NCI-H2171 (cell line): ENCODE measurements around the gene CNTN2.
A peak's percentile ranks its signal among the peaks of the same experiment; 100 is the strongest.

Experiments used
- DNase-seq: peaks from one replicate; lab custom pipeline; 2025; lab: John Stamatoyannopoulos, UW

The CNTN2 gene

GRCh38 chr1:205074084-205074483 lies 31.1 kb downstream of the CNTN2 start:
- DNase-seq: no peak

GRCh38 chr1:205074513-205074912 lies 31.5 kb downstream of the CNTN2 start:
- no peak for DNase-seq

GRCh38 chr1:205075642-205076155 lies 32.7 kb downstream of the CNTN2 start:
- no peak for DNase-seq

- DNase-seq: no peak
Measured at GRCh38 chr1:205076245-205076761, 33.3 kb downstream of the CNTN2 start.

GRCh38 chr1:205077158-205077933 lies 34.3 kb downstream of the CNTN2 start:
- no peak for DNase-seq

- DNase-seq: no peak
Measured at GRCh38 chr1:205077934-205078311, 34.9 kb downstream of the CNTN2 start.

- DNase-seq: no peak
Measured at GRCh38 chr1:205082431-205082830, 39.4 kb downstream of the CNTN2 start.

- DNase-seq: no peak
Measured at GRCh38 chr1:205084360-205084759, 41.3 kb downstream of the CNTN2 start, which contains the start of gene TMEM81. Gene TMEM81 (minus strand): TSS chr1:205084460. CDS start chr1:205084320, 140 bp downstream.

- DNase-seq: no peak
Measured at GRCh38 chr1:205088341-205088740, 45.3 kb downstream of the CNTN2 start.

- no peak for DNase-seq
Measured at GRCh38 chr1:205091043-205091740, 48.2 kb downstream of the CNTN2 start.

- no peak for DNase-seq
Measured at GRCh38 chr1:205095422-205095821, 52.4 kb downstream of the CNTN2 start.

GRCh38 chr1:205098242-205098641 lies 55.2 kb downstream of the CNTN2 start:
- no peak for DNase-seq

- no peak for DNase-seq
Measured at GRCh38 chr1:205102404-205102803, 59.4 kb downstream of the CNTN2 start.

GRCh38 chr1:205107327-205107726 lies 64.3 kb downstream of the CNTN2 start:
- DNase-seq: no peak

- DNase-seq: no peak
Measured at GRCh38 chr1:205108464-205108863, 65.5 kb downstream of the CNTN2 start.

- DNase-seq: no peak
Measured at GRCh38 chr1:205109269-205109668, 66.3 kb downstream of the CNTN2 start.

GRCh38 chr1:205109711-205110110 lies 66.7 kb downstream of the CNTN2 start:
- no peak for DNase-seq

- no peak for DNase-seq
Measured at GRCh38 chr1:205111354-205111753, 68.3 kb downstream of the CNTN2 start.

GRCh38 chr1:205118752-205119151 lies 75.7 kb downstream of the CNTN2 start:
- DNase-seq: no peak

GRCh38 chr1:205121660-205122488 lies 78.9 kb downstream of the CNTN2 start, which contains the start of gene RBBP5:
Gene RBBP5 (minus strand): TSS chr1:205121978. CDS start chr1:205121873, 105 bp downstream.
- peak; percentile 92 for DNase-seq

GRCh38 chr1:205122489-205122882 lies 79.5 kb downstream of the CNTN2 start:
- DNase-seq: no peak

GRCh38 chr1:205124726-205125125 lies 81.7 kb downstream of the CNTN2 start:
- no peak for DNase-seq
